ENCODE measurements around the gene PARD3B.

Gene PARD3B

GRCh38 chr2:205383601-205384000 is 838.3 kb downstream of the PARD3B start:
- H3K9ac ChIP-seq (ENCODE audit: low read length): no peak overlapping the region
- H3K4me3 ChIP-seq (ENCODE audit: low read length): no peak overlapping the region
- H3K4me1 ChIP-seq (ENCODE audit: control insufficient read depth, insufficient read depth, low read length): no peaks in the 10 kb centered on the region
- H3K27me3 ChIP-seq (ENCODE audit: control insufficient read depth, insufficient read depth, low read length): no peaks in the 10 kb centered on the region
- H3K9me3 ChIP-seq (ENCODE audit: control insufficient read depth, low read length): no peaks in the 10 kb centered on the region
- no peaks in the 10 kb centered on the region for H3K36me3 ChIP-seq (ENCODE audit: control insufficient read depth, insufficient read depth, low read length)

GRCh38 chr2:205386109-205386508 is 840.8 kb downstream of the PARD3B start:
- Histone ChIP-seq H3K9me3 (ENCODE audit: control insufficient read depth, low read length) (no peaks in the 10 kb centered on the region), H3K9ac (ENCODE audit: low read length) (no peak overlapping the region), H3K4me1 (ENCODE audit: control insufficient read depth, insufficient read depth, low read length) (no peaks in the 10 kb centered on the region), H3K27me3 (ENCODE audit: control insufficient read depth, insufficient read depth, low read length) (no peaks in the 10 kb centered on the region), H3K36me3 (ENCODE audit: control insufficient read depth, insufficient read depth, low read length) (no peaks in the 10 kb centered on the region), H3K4me3 (ENCODE audit: low read length) (no peak overlapping the region)

- H3K36me3 ChIP-seq (ENCODE audit: control insufficient read depth, insufficient read depth, low read length): no peaks in the 10 kb centered on the region
- H3K9ac ChIP-seq (ENCODE audit: low read length): no peak overlapping the region
- H3K4me3 ChIP-seq (ENCODE audit: low read length): no peak overlapping the region
- H3K9me3 ChIP-seq (ENCODE audit: control insufficient read depth, low read length): no peaks in the 10 kb centered on the region
- H3K4me1 ChIP-seq (ENCODE audit: control insufficient read depth, insufficient read depth, low read length): no peaks in the 10 kb centered on the region
- no peaks in the 10 kb centered on the region for H3K27me3 ChIP-seq (ENCODE audit: control insufficient read depth, insufficient read depth, low read length)
Observed at GRCh38 chr2:205387350-205388055, 842.2 kb downstream of the PARD3B start.

GRCh38 chr2:205390866-205391265 is 845.6 kb downstream of the PARD3B start:
- no peaks in the 10 kb centered on the region for H3K27me3 ChIP-seq (ENCODE audit: control insufficient read depth, insufficient read depth, low read length)

GRCh38 chr2:205401511-205401910 is 856.2 kb downstream of the PARD3B start:
- H3K9ac ChIP-seq (ENCODE audit: low read length): no peak overlapping the region
- H3K4me3 ChIP-seq (ENCODE audit: low read length): no peak overlapping the region
- H3K27me3 ChIP-seq (ENCODE audit: control insufficient read depth, insufficient read depth, low read length): no peaks in the 10 kb centered on the region
- H3K4me1 ChIP-seq (ENCODE audit: control insufficient read depth, insufficient read depth, low read length): no peaks in the 10 kb centered on the region
- H3K36me3 ChIP-seq (ENCODE audit: control insufficient read depth, insufficient read depth, low read length): no peaks in the 10 kb centered on the region
- no peaks in the 10 kb centered on the region for H3K9me3 ChIP-seq (ENCODE audit: control insufficient read depth, low read length)

More at GRCh38 chr2:205390866-205391265, 845.6 kb downstream of the PARD3B start:
- Histone ChIP-seq H3K4me3 (ENCODE audit: low read length) (no peak overlapping the region), H3K36me3 (ENCODE audit: control insufficient read depth, insufficient read depth, low read length) (no peaks in the 10 kb centered on the region), H3K9ac (ENCODE audit: low read length) (no peak overlapping the region), H3K4me1 (ENCODE audit: control insufficient read depth, insufficient read depth, low read length) (no peaks in the 10 kb centered on the region), H3K9me3 (ENCODE audit: control insufficient read depth, low read length) (no peaks in the 10 kb centered on the region)

- Histone ChIP-seq H3K27me3 (ENCODE audit: control insufficient read depth, insufficient read depth, low read length) (no peaks in the 10 kb centered on the region), H3K4me3 (ENCODE audit: low read length) (no peak overlapping the region), H3K36me3 (ENCODE audit: control insufficient read depth, insufficient read depth, low read length) (no peaks in the 10 kb centered on the region), H3K9me3 (ENCODE audit: control insufficient read depth, low read length) (no peaks in the 10 kb centered on the region), H3K9ac (ENCODE audit: low read length) (no peak overlapping the region), H3K4me1 (ENCODE audit: control insufficient read depth, insufficient read depth, low read length) (no peaks in the 10 kb centered on the region)
Observed at GRCh38 chr2:205402011-205402410, 856.7 kb downstream of the PARD3B start.

- no peaks in the 10 kb centered on the region for H3K9me3 ChIP-seq (ENCODE audit: control insufficient read depth, low read length)
- no peak overlapping the region for H3K4me3 ChIP-seq (ENCODE audit: low read length)
- H3K27me3 ChIP-seq (ENCODE audit: control insufficient read depth, insufficient read depth, low read length): no peaks in the 10 kb centered on the region
- no peak overlapping the region for H3K9ac ChIP-seq (ENCODE audit: low read length)
- H3K36me3 ChIP-seq (ENCODE audit: control insufficient read depth, insufficient read depth, low read length): no peaks in the 10 kb centered on the region
- H3K4me1 ChIP-seq (ENCODE audit: control insufficient read depth, insufficient read depth, low read length): peaks cover 4% of the 10 kb centered on the region
Observed at GRCh38 chr2:205403244-205403825, 858.1 kb downstream of the PARD3B start.

- Histone ChIP-seq H3K27me3 (ENCODE audit: control insufficient read depth, insufficient read depth, low read length) (no peaks in the 10 kb centered on the region), H3K36me3 (ENCODE audit: control insufficient read depth, insufficient read depth, low read length) (no peaks in the 10 kb centered on the region), H3K9me3 (ENCODE audit: control insufficient read depth, low read length) (no peaks in the 10 kb centered on the region), H3K4me1 (ENCODE audit: control insufficient read depth, insufficient read depth, low read length) (peaks cover 4% of the 10 kb centered on the region), H3K9ac (ENCODE audit: low read length) (no peak overlapping the region), H3K4me3 (ENCODE audit: low read length) (no peak overlapping the region)
Observed at GRCh38 chr2:205405194-205405593, 859.9 kb downstream of the PARD3B start.

- Histone ChIP-seq H3K36me3 (ENCODE audit: control insufficient read depth, insufficient read depth, low read length) (no peaks in the 10 kb centered on the region), H3K4me1 (ENCODE audit: control insufficient read depth, insufficient read depth, low read length) (peaks cover 4% of the 10 kb centered on the region), H3K27me3 (ENCODE audit: control insufficient read depth, insufficient read depth, low read length) (no peaks in the 10 kb centered on the region), H3K4me3 (ENCODE audit: low read length) (no peak overlapping the region), H3K9me3 (ENCODE audit: control insufficient read depth, low read length) (no peaks in the 10 kb centered on the region), H3K9ac (ENCODE audit: low read length) (no peak overlapping the region)
Observed at GRCh38 chr2:205405752-205406151, 860.5 kb downstream of the PARD3B start.

GRCh38 chr2:205407984-205408383 is 862.7 kb downstream of the PARD3B start:
- Histone ChIP-seq H3K4me1 (ENCODE audit: control insufficient read depth, insufficient read depth, low read length) (peaks cover 10% of the 10 kb centered on the region), H3K4me3 (ENCODE audit: low read length) (no peak overlapping the region), H3K9ac (ENCODE audit: low read length) (no peak overlapping the region), H3K36me3 (ENCODE audit: control insufficient read depth, insufficient read depth, low read length) (no peaks in the 10 kb centered on the region), H3K9me3 (ENCODE audit: control insufficient read depth, low read length) (no peaks in the 10 kb centered on the region), H3K27me3 (ENCODE audit: control insufficient read depth, insufficient read depth, low read length) (no peaks in the 10 kb centered on the region)

GRCh38 chr2:205408696-205409095 is 863.4 kb downstream of the PARD3B start:
- Histone ChIP-seq H3K9ac (ENCODE audit: low read length) (no peak overlapping the region), H3K4me3 (ENCODE audit: low read length) (no peak overlapping the region), H3K36me3 (ENCODE audit: control insufficient read depth, insufficient read depth, low read length) (no peaks in the 10 kb centered on the region), H3K27me3 (ENCODE audit: control insufficient read depth, insufficient read depth, low read length) (no peaks in the 10 kb centered on the region), H3K9me3 (ENCODE audit: control insufficient read depth, low read length) (no peaks in the 10 kb centered on the region), H3K4me1 (ENCODE audit: control insufficient read depth, insufficient read depth, low read length) (peaks cover 10% of the 10 kb centered on the region)

GRCh38 chr2:205409411-205409810 is 864.1 kb downstream of the PARD3B start:
- Histone ChIP-seq H3K9ac (ENCODE audit: low read length) (no peak overlapping the region), H3K9me3 (ENCODE audit: control insufficient read depth, low read length) (no peaks in the 10 kb centered on the region), H3K27me3 (ENCODE audit: control insufficient read depth, insufficient read depth, low read length) (no peaks in the 10 kb centered on the region), H3K4me1 (ENCODE audit: control insufficient read depth, insufficient read depth, low read length) (peaks cover 10% of the 10 kb centered on the region), H3K36me3 (ENCODE audit: control insufficient read depth, insufficient read depth, low read length) (no peaks in the 10 kb centered on the region), H3K4me3 (ENCODE audit: low read length) (no peak overlapping the region)

Measured in mucosa of stomach (tissue), 1 donor.